ENCODE data around the gene PRKAR2B. TPM values are rescaled to one million over a fixed set of nuclear protein-coding genes. Genes with fewer than 3 reads are reported as not detected.

The PRKAR2B gene
- total and polyA plus RNA-seq, 5 donors: 32.3 to 57.8 (median 45.2) TPM

GRCh38 chr7:107012691-107013090 lies 31.8 kb upstream of the PRKAR2B start:
- 86% methylated on average over 6 of the region's 6 CpGs for WGBS
- intact Hi-C loops (cut with DNase I): no loop called here
- peaks cover 2% of the 10 kb centered on the region for H3K4me1 ChIP-seq (ENCODE audit: control insufficient read depth, insufficient read depth, low read length)
- no peak for ATAC-seq
- H3K27me3 ChIP-seq (ENCODE audit: control insufficient read depth, insufficient read depth): no peaks in the 10 kb centered on the region
- DNase-seq: no peak
- H3K4me3 ChIP-seq (ENCODE audit: low read length): no peak overlapping the region
- H3K27ac ChIP-seq (ENCODE audit: low read length): no peak overlapping the region
- no peaks in the 10 kb centered on the region for H3K9me3 ChIP-seq (ENCODE audit: control insufficient read depth, low read length)

GRCh38 chr7:107014387-107015023 lies 30.0 kb upstream of the PRKAR2B start:
- ATAC-seq (peak; percentile 89), DNase-seq (no peak)
- 28% methylated on average over 7 of the region's 7 CpGs for WGBS
- intact Hi-C loops (cut with DNase I): no loop called here
- peak overlapping the region; percentile 77 for H3K27ac ChIP-seq (ENCODE audit: low read length)
- no peaks in the 10 kb centered on the region for H3K9me3 ChIP-seq (ENCODE audit: control insufficient read depth, low read length)
- no peaks in the 10 kb centered on the region for H3K27me3 ChIP-seq (ENCODE audit: control insufficient read depth, insufficient read depth)
- peaks cover 3% of the 10 kb centered on the region for H3K4me1 ChIP-seq (ENCODE audit: control insufficient read depth, insufficient read depth, low read length)
- H3K4me3 ChIP-seq (ENCODE audit: low read length): no peak overlapping the region

- H3K9me3 ChIP-seq (ENCODE audit: control insufficient read depth, low read length): no peaks in the 10 kb centered on the region
- H3K4me1 ChIP-seq (ENCODE audit: control insufficient read depth, insufficient read depth, low read length): peaks cover 3% of the 10 kb centered on the region
- no peak for DNase-seq
- H3K27ac ChIP-seq (ENCODE audit: low read length): no peak overlapping the region
- 64% methylated on average over 4 of the region's 4 CpGs for WGBS
- intact Hi-C loops (cut with DNase I): no loop called here
- ATAC-seq: no peak
- H3K4me3 ChIP-seq (ENCODE audit: low read length): no peak overlapping the region
- no peaks in the 10 kb centered on the region for H3K27me3 ChIP-seq (ENCODE audit: control insufficient read depth, insufficient read depth)
Observed at GRCh38 chr7:107016312-107016711, 28.2 kb upstream of the PRKAR2B start.

GRCh38 chr7:107017965-107018719 lies 26.4 kb upstream of the PRKAR2B start:
- peak in 1 of 2 donors; percentile 63 for ATAC-seq
- Histone ChIP-seq H3K27ac (ENCODE audit: low read length) (no peak overlapping the region), H3K4me3 (ENCODE audit: low read length) (no peak overlapping the region), H3K9me3 (ENCODE audit: control insufficient read depth, low read length) (no peaks in the 10 kb centered on the region), H3K27me3 (ENCODE audit: control insufficient read depth, insufficient read depth) (no peaks in the 10 kb centered on the region), H3K4me1 (ENCODE audit: control insufficient read depth, insufficient read depth, low read length) (peaks cover 3% of the 10 kb centered on the region)
- no peak for DNase-seq
- WGBS: 69% methylated on average over 2 of the region's 2 CpGs
- intact Hi-C loops (cut with DNase I): no loop called here

DNA sequence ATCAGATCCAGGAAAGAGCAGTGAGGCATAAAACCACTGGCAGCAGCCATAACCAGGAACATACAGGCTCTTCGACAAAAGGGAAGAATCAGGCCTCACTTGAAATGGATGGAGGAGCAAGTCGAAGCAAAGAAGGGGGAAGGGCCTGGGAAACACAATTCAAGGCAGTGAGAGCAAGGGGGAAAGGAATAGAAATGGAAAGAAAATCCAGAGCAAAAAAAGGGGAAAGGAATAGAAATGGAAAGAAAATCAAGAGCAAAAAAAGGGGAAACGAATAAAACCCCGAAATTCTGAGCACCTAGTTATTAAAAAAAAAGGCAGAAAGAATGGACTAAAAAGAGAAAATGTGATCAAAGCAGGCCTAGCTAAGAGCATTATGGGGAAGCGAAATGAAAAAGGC lies 24.1 kb upstream of the PRKAR2B start:
- H3K4me1 ChIP-seq (ENCODE audit: control insufficient read depth, insufficient read depth, low read length): peaks cover 1% of the 10 kb centered on the region
- WGBS: 85% methylated on average over 5 of the region's 5 CpGs
- H3K9me3 ChIP-seq (ENCODE audit: control insufficient read depth, low read length): no peaks in the 10 kb centered on the region
- no peak for DNase-seq
- intact Hi-C loops (cut with DNase I): no loop called here
- ATAC-seq: no peak
- no peak overlapping the region for H3K27ac ChIP-seq (ENCODE audit: low read length)
- no peaks in the 10 kb centered on the region for H3K27me3 ChIP-seq (ENCODE audit: control insufficient read depth, insufficient read depth)
- H3K4me3 ChIP-seq (ENCODE audit: low read length): no peak overlapping the region

- H3K27ac ChIP-seq (ENCODE audit: low read length): no peak overlapping the region
- no peaks in the 10 kb centered on the region for H3K27me3 ChIP-seq (ENCODE audit: control insufficient read depth, insufficient read depth)
- DNase-seq (no peak), ATAC-seq (no peak)
- H3K4me1 ChIP-seq (ENCODE audit: control insufficient read depth, insufficient read depth, low read length): peaks cover 1% of the 10 kb centered on the region
- intact Hi-C loops (cut with DNase I): no loop called here
- 90% methylated on average over 3 of the region's 3 CpGs for WGBS
- no peaks in the 10 kb centered on the region for H3K9me3 ChIP-seq (ENCODE audit: control insufficient read depth, low read length)
- no peak overlapping the region for H3K4me3 ChIP-seq (ENCODE audit: low read length)
Observed at GRCh38 chr7:107021600-107021999, 22.9 kb upstream of the PRKAR2B start.

DNA sequence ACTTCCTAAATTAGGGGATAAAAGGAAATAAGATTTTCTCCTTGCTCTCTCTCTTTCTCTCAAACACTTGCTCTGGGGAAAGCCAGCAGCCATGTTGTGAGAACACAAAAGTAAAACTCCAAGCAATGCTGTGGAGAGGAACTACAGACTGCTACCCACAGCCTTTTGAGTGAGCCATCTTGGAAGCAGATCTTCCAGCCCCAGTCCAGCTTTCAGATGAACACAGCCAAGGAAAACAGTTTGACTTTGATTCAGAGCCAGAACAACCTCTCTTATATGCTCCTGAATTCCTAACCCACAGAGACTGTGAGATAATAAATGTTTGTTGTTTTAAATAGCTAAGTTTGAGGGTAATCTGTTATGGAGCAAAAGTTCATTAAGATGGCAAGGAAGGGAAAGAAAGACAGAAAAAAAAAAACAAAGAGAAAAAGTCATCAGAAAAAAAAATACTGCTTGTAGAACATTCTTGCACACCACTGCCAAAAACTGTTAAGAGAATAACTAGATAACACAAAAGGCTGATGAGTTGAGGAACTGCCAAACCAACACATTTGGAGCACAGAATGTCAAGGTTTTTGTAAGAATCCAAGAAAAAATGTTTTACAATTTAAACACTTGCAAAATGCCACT lies 20.9 kb upstream of the PRKAR2B start:
- DNase-seq (no peak), ATAC-seq (peak in 1 of 2 donors; percentile 69)
- Histone ChIP-seq H3K27me3 (ENCODE audit: control insufficient read depth, insufficient read depth) (no peaks in the 10 kb centered on the region), H3K4me3 (ENCODE audit: low read length) (no peak overlapping the region), H3K27ac (ENCODE audit: low read length) (no peak overlapping the region), H3K9me3 (ENCODE audit: control insufficient read depth, low read length) (no peaks in the 10 kb centered on the region), H3K4me1 (ENCODE audit: control insufficient read depth, insufficient read depth, low read length) (no peaks in the 10 kb centered on the region)
- intact Hi-C loops (cut with DNase I): no loop called here

DNA sequence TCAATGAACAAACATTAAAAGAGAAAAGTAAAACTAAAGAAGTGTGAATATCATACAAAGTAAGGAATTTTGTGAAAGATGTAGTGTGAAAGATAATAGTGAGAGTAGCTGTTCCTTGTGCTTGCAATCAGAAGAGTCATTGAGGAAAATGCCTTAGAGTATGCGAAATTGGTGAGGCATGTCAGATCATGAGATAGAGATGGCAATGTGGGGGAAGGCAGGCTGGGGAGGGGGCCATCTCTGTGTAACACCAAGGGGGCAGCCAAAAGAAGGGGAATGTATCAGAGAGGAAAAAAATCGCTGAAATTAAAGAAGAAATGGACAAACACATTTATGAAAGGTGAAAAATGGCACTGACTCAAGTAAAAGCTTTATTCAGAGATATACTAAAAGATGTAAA lies 19.6 kb upstream of the PRKAR2B start:
- ATAC-seq (no peak), DNase-seq (no peak)
- WGBS: 94% methylated on average over 2 of the region's 2 CpGs
- Histone ChIP-seq H3K9me3 (ENCODE audit: control insufficient read depth, low read length) (no peaks in the 10 kb centered on the region), H3K27me3 (ENCODE audit: control insufficient read depth, insufficient read depth) (no peaks in the 10 kb centered on the region), H3K4me3 (ENCODE audit: low read length) (no peak overlapping the region), H3K27ac (ENCODE audit: low read length) (no peak overlapping the region), H3K4me1 (ENCODE audit: control insufficient read depth, insufficient read depth, low read length) (peaks cover 3% of the 10 kb centered on the region)
- intact Hi-C loops (cut with DNase I): no loop called here

DNA sequence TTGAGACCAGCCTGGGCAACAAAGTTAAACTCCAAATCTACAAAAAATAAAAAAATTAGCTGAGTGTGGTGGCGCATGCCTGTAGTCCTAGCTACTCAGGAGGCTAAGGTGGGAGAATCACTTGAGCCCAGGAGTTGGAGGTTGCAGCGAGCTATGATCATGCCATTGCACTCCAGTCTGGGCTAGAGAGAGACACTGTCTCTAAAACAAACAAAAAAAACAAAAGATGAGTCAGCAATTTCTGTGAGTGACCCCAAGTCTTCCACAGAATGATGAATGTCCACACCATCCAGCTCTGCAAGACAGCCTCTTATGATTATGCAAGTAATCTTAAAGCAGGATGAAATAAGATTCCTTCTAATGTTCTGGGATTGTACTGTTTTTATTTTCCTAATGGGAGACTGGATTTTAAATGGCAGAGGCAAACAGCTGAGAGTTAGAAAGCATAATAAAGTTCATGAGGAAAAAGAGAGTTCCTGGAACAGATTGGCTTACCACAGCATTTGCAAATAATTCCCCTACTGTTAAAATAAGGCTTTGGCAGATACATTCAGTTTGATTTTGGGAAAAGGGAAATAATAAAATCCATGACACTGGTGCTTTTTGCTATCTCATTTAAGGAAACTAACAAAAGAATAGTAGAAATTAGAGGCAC lies 18.9 kb upstream of the PRKAR2B start:
- Histone ChIP-seq H3K9me3 (ENCODE audit: control insufficient read depth, low read length) (no peaks in the 10 kb centered on the region), H3K27ac (ENCODE audit: low read length) (no peak overlapping the region), H3K4me3 (ENCODE audit: low read length) (no peak overlapping the region), H3K4me1 (ENCODE audit: control insufficient read depth, insufficient read depth, low read length) (peaks cover 3% of the 10 kb centered on the region), H3K27me3 (ENCODE audit: control insufficient read depth, insufficient read depth) (no peaks in the 10 kb centered on the region)
- intact Hi-C loops (cut with DNase I): no loop called here
- DNase-seq: no peak
- 91% methylated on average over 2 of the region's 2 CpGs for WGBS
- peak in 1 of 2 donors; percentile 53 for ATAC-seq

GRCh38 chr7:107026166-107026565 lies 18.3 kb upstream of the PRKAR2B start:
- H3K27me3 ChIP-seq (ENCODE audit: control insufficient read depth, insufficient read depth): no peaks in the 10 kb centered on the region
- H3K9me3 ChIP-seq (ENCODE audit: control insufficient read depth, low read length): no peaks in the 10 kb centered on the region
- intact Hi-C loops (cut with DNase I): no loop called here
- peaks cover 3% of the 10 kb centered on the region for H3K4me1 ChIP-seq (ENCODE audit: control insufficient read depth, insufficient read depth, low read length)
- no peak overlapping the region for H3K4me3 ChIP-seq (ENCODE audit: low read length)
- WGBS: 90% methylated on average over 5 of the region's 5 CpGs
- DNase-seq: no peak
- H3K27ac ChIP-seq (ENCODE audit: low read length): no peak overlapping the region
- ATAC-seq: no peak

DNA sequence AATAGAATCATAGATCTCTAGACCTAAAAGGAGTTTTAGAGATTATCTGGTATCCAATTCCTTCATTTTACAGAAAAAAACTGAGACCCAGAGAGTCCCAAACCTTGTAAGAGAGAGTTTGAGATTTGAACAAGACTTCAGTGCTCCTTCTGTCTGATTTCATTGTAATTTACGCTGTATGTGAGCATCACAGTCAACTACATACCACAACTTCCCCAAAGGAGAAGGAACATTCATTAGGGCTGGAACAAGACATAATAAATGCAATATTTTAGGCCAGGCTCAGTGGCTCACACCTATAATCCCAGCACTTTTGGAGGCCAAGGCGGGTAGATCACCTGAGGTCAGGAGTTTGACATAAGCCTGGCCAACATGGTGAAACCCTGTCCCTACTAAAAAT lies 17.3 kb upstream of the PRKAR2B start:
- Histone ChIP-seq H3K9me3 (ENCODE audit: control insufficient read depth, low read length) (no peaks in the 10 kb centered on the region), H3K27ac (ENCODE audit: low read length) (no peak overlapping the region), H3K27me3 (ENCODE audit: control insufficient read depth, insufficient read depth) (no peaks in the 10 kb centered on the region), H3K4me3 (ENCODE audit: low read length) (no peak overlapping the region), H3K4me1 (ENCODE audit: control insufficient read depth, insufficient read depth, low read length) (peaks cover 5% of the 10 kb centered on the region)
- intact Hi-C loops (cut with DNase I): no loop called here
- WGBS: 90% methylated on average over 2 of the region's 2 CpGs
- DNase-seq (no peak), ATAC-seq (no peak)
